ENCODE data around the gene TAF11L3. TPM values are rescaled to one million over a fixed set of nuclear protein-coding genes. Genes with fewer than 3 reads are reported as not detected.
"Not testable (repeated sequence)": the region's sequence is repeated elsewhere in the genome, so short reads cannot be mapped to it uniquely, and the experiment has no call there.

Gene TAF11L3
- total RNA-seq, 4 donors from 2014 or later, result not detected

- DNase-seq; intact Hi-C loops (cut with DNase I); H3K27ac ChIP-seq; H3K4me1 ChIP-seq; H3K9me3 ChIP-seq; H3K4me3 ChIP-seq (replicated peaks in 1 of 3); H3K36me3 ChIP-seq; H3K27me3 ChIP-seq: not testable (repeated sequence)
- no CpG with 5 or more reads among the region's 15 CpGs for WGBS, 2 donors
Observed at GRCh38 chr5:17524935-17525334, 6.8 kb downstream of the TAF11L3 start, which contains the start of gene TAF11L5. TAF11L5 (plus strand) TSS chr5:17525235.

GRCh38 chr5:17526504-17526903, 8.3 kb downstream of the TAF11L3 start:
- H3K4me3 ChIP-seq (replicated peaks in 1 of 3); H3K9me3 ChIP-seq; H3K4me1 ChIP-seq; intact Hi-C loops (cut with DNase I); H3K27me3 ChIP-seq; H3K27ac ChIP-seq; H3K36me3 ChIP-seq: not testable (repeated sequence)
- DNase-seq, result peak; percentile 5 to 14
- 90 to 93% methylated on average over 16 to 17 of the region's 17 CpGs for WGBS, 2 donors

GRCh38 chr5:17528369-17528768, 10.2 kb downstream of the TAF11L3 start, which contains the start of gene TAF11L6:
TAF11L6 (plus strand) TSS chr5:17528669.
- no CpG with 5 or more reads among the region's 15 CpGs for WGBS, 2 donors
- H3K27ac ChIP-seq; H3K27me3 ChIP-seq; H3K4me1 ChIP-seq; DNase-seq; intact Hi-C loops (cut with DNase I); H3K4me3 ChIP-seq (replicated peaks in 1 of 3); H3K36me3 ChIP-seq; H3K9me3 ChIP-seq: not testable (repeated sequence)

Small RNA genes lying within 50 kb of the gene (small RNA-seq; reads per million reads assigned to genes)
- not detected for gene AC106774.3

Other genes with a start within 250 kb of the TAF11L3 start
- gene TAF11L2, start 20.1 kb upstream of the TAF11L3 start, total RNA-seq, result not detected
- not detected for gene TAF11L4, start 3.4 kb downstream of the TAF11L3 start, total RNA-seq
- not detected for gene TAF11L5, start 6.9 kb downstream of the TAF11L3 start, total RNA-seq
- gene TAF11L6, start 10.3 kb downstream of the TAF11L3 start, total RNA-seq, result not detected
- not detected for gene TAF11L7, start 67.4 kb downstream of the TAF11L3 start, total RNA-seq
- not detected for gene TAF11L8, start 72.6 kb downstream of the TAF11L3 start, total RNA-seq
- gene TAF11L9, start 76.0 kb downstream of the TAF11L3 start, total RNA-seq, result not detected
- not detected for gene TAF11L10, start 79.5 kb downstream of the TAF11L3 start, total RNA-seq
- gene TAF11L11, start 85.8 kb downstream of the TAF11L3 start, total RNA-seq, result not detected
- gene TAF11L12, start 92.0 kb downstream of the TAF11L3 start, total RNA-seq, result not detected
- not detected for gene TAF11L13, start 113.7 kb downstream of the TAF11L3 start, total RNA-seq
- not detected for gene TAF11L14, start 116.1 kb downstream of the TAF11L3 start, total RNA-seq

Measured in thyroid gland (tissue), 4 donors.